Astrocyte (in vitro differentiated cells and primary cell): ENCODE results near the gene GPR173.

ENCODE experiments used
- CTCF ChIP-seq: IDR thresholded peaks from 2 replicates; pipeline ENCODE4 v1.5.1; 2011; ENCODE audit warnings: low read depth, mild to moderate bottlenecking, inconsistent platforms, low read length, moderate library complexity; ENCODE audit not compliant: insufficient read depth
- EZH2 ChIP-seq: IDR thresholded peaks from 2 replicates; pipeline ENCODE4 v1.6.1; 2012; ENCODE audit warnings: mild to moderate bottlenecking, low read length, inconsistent platforms; ENCODE audit not compliant: insufficient read depth

GRCh38 chrX:53089224-53089842, 40.7 kb downstream of the GPR173 start:
- TF ChIP-seq CTCF (peak; percentile 65), EZH2 (no peak)
